ENCODE measurements around the gene FNIP2.

FNIP2 gene

GRCh38 chr4:158762553-158762952 lies 6.3 kb upstream of the FNIP2 start:
- no peak for DNase-seq (ENCODE audit: low spot score)

- no peak for DNase-seq (ENCODE audit: low spot score)
Measured at GRCh38 chr4:158763462-158763861, 5.4 kb upstream of the FNIP2 start.

GRCh38 chr4:158766434-158767044 lies 2.3 kb upstream of the FNIP2 start:
- DNase-seq (ENCODE audit: low spot score) = no peak

- DNase-seq (ENCODE audit: low spot score) = no peak
Measured at GRCh38 chr4:158767451-158767850, 1.4 kb upstream of the FNIP2 start.

GRCh38 chr4:158769175-158769921 lies 522 bp downstream of the FNIP2 start:
- no peak for DNase-seq (ENCODE audit: low spot score)

GRCh38 chr4:158770671-158771070 lies 1.8 kb downstream of the FNIP2 start:
- no peak for DNase-seq (ENCODE audit: low spot score)

GRCh38 chr4:158771776-158772175 lies 3.0 kb downstream of the FNIP2 start:
- DNase-seq (ENCODE audit: low spot score) = no peak

GRCh38 chr4:158775091-158775651 lies 6.3 kb downstream of the FNIP2 start:
- peak; percentile 63 for DNase-seq (ENCODE audit: low spot score)

GRCh38 chr4:158776106-158776505 lies 7.3 kb downstream of the FNIP2 start:
- no peak for DNase-seq (ENCODE audit: low spot score)

GRCh38 chr4:158777423-158778155 lies 8.8 kb downstream of the FNIP2 start:
- DNase-seq (ENCODE audit: low spot score) = no peak

GRCh38 chr4:158778156-158778711 lies 9.4 kb downstream of the FNIP2 start:
- no peak for DNase-seq (ENCODE audit: low spot score)

- DNase-seq (ENCODE audit: low spot score) = no peak
Measured at GRCh38 chr4:158778712-158779111, 9.9 kb downstream of the FNIP2 start.

- no peak for DNase-seq (ENCODE audit: low spot score)
Measured at GRCh38 chr4:158781963-158782362, 13.1 kb downstream of the FNIP2 start.

GRCh38 chr4:158782551-158783360 lies 13.9 kb downstream of the FNIP2 start:
- DNase-seq (ENCODE audit: low spot score) = no peak

- DNase-seq (ENCODE audit: low spot score) = peak; percentile 61
Measured at GRCh38 chr4:158783785-158784184, 15.0 kb downstream of the FNIP2 start.

GRCh38 chr4:158785718-158786117 lies 16.9 kb downstream of the FNIP2 start:
- no peak for DNase-seq (ENCODE audit: low spot score)

GRCh38 chr4:158786121-158786601 lies 17.3 kb downstream of the FNIP2 start:
- DNase-seq (ENCODE audit: low spot score) = no peak

- DNase-seq (ENCODE audit: low spot score) = no peak
Measured at GRCh38 chr4:158786955-158787354, 18.1 kb downstream of the FNIP2 start.

GRCh38 chr4:158787709-158788475 lies 19.1 kb downstream of the FNIP2 start:
- no peak for DNase-seq (ENCODE audit: low spot score)

GRCh38 chr4:158788516-158788915 lies 19.7 kb downstream of the FNIP2 start:
- DNase-seq (ENCODE audit: low spot score) = no peak

GRCh38 chr4:158789853-158790252 lies 21.0 kb downstream of the FNIP2 start:
- no peak for DNase-seq (ENCODE audit: low spot score)

Measured in kidney capillary endothelial cell (primary cell).